H1 (cell line): Measurements from ENCODE around the gene PPOX. TPM values are rescaled to one million over a fixed set of nuclear protein-coding genes. Genes with fewer than 3 reads are reported as not detected.

Experiments
- CTCF ChIA-PET: fragments of 300-600 bp; sonication (Branson Sonifier 250); formaldehyde crosslinking; loops from one replicate; lab custom pipeline; 2021; ENCODE audit not compliant: partially characterized antibody; lab: Charles Lee
- POLR2A ChIA-PET: fragments of 300-600 bp; sonication (Branson Sonifier 250); formaldehyde crosslinking; loops from one replicate; lab custom pipeline; 2021; ENCODE audit warnings: inconsistent platforms; ENCODE audit not compliant: partially characterized antibody; lab: Charles Lee
- DNase-seq, 2 experiments: peaks; one replicate each; pipeline versions ENCODE4 v3.0.0 to v3.0.0-alpha.2; 2010 to 2022; ENCODE audit warnings: low spot score in 2 of 2, low read depth in 1 of 2, mixed read lengths in 1 of 2
- FAIRE-seq: peaks from 2 replicates; lab custom pipeline; 2011; peaks lifted over from hg19 to GRCh38; lab: Jason Lieb, UNC
- H2AFZ ChIP-seq: 2 replicates; pipeline ENCODE4 v1.8.1; 2012; ENCODE audit warnings: low read length, inconsistent platforms
- H2AK5ac ChIP-seq: 2 replicates; pipeline ENCODE4 v1.6.1; 2013; ENCODE audit warnings: low read depth, low read length
- H2BK120ac ChIP-seq: replicated peaks from 2 replicates; pipeline ENCODE3; 2013; ENCODE audit warnings: low read depth, low read length, inconsistent platforms
- H2BK12ac ChIP-seq: 2 replicates; pipeline ENCODE4 v1.6.1; 2013; ENCODE audit warnings: low read depth, low read length
- H2BK15ac ChIP-seq: 2 replicates; pipeline ENCODE4 v1.6.1; 2013; ENCODE audit warnings: low read length
- H2BK20ac ChIP-seq: 2 replicates; pipeline ENCODE4 v1.6.1; 2013; ENCODE audit warnings: low read length
- H2BK5ac ChIP-seq: 2 replicates; pipeline ENCODE4 v1.6.1; 2013; ENCODE audit warnings: low read depth, low read length
- H3K14ac ChIP-seq: 2 replicates; pipeline ENCODE4 v1.6.1; 2013; ENCODE audit warnings: inconsistent platforms; ENCODE audit not compliant: insufficient read length
- H3K18ac ChIP-seq: 2 replicates; pipeline ENCODE4 v1.6.1; 2013; ENCODE audit warnings: low read length; ENCODE audit errors: extremely low read depth
- H3K23ac ChIP-seq: 2 replicates; pipeline ENCODE4 v1.6.1; 2013; ENCODE audit warnings: inconsistent platforms; ENCODE audit not compliant: insufficient read length
- H3K23me2 ChIP-seq: 2 replicates; pipeline ENCODE4 v1.6.1; 2013; ENCODE audit warnings: low read depth, low read length
- H3K27ac ChIP-seq: 2 replicates; pipeline ENCODE4 v1.6.1; 2011; ENCODE audit warnings: low read depth, low read length, inconsistent platforms
- H3K27me3 ChIP-seq, 4 experiments: replicated peaks in 1 of 4; 1 replicate in 1 of 4; 2 replicates in 3 of 4; pipeline versions ENCODE4 v1.6.1 to v1.8.1; 2011 to 2013; ENCODE audit warnings: low read length in 3 of 4, mild to moderate bottlenecking in 3 of 4, inconsistent platforms in 2 of 4, mixed read lengths in 2 of 4, moderate library complexity in 1 of 4; ENCODE audit not compliant: control insufficient read depth in 3 of 4, insufficient read depth in 3 of 4; ENCODE audit errors: extremely low read depth in 1 of 4
- H3K36me3 ChIP-seq, 4 experiments: 2 replicates each; pipeline versions ENCODE4 v1.6.1 to v1.8.1; 2011 to 2013; ENCODE audit warnings: mild to moderate bottlenecking in 4 of 4, low read length in 3 of 4, moderate library complexity in 2 of 4, control low read depth in 1 of 4, inconsistent platforms in 1 of 4; ENCODE audit not compliant: insufficient read depth in 4 of 4, control insufficient read depth in 2 of 4
- H3K4ac ChIP-seq: replicated peaks from 2 replicates; pipeline ENCODE3; 2013; ENCODE audit warnings: low read length, low read depth, mixed read lengths, inconsistent platforms; ENCODE audit not compliant: insufficient read length
- H3K4me1 ChIP-seq, 4 experiments: replicated peaks in 1 of 4; 1 replicate in 1 of 4; 2 replicates in 3 of 4; pipeline versions ENCODE4 v1.6.1 to v1.8.1; 2011 to 2013; ENCODE audit warnings: low read length in 3 of 4, inconsistent platforms in 2 of 4, mixed read lengths in 1 of 4; ENCODE audit not compliant: insufficient read depth in 4 of 4, control insufficient read depth in 3 of 4
- H3K4me2 ChIP-seq, 2 experiments: 2 replicates each; pipeline versions ENCODE4 v1.6.1 to v1.8.1; 2011 to 2013; ENCODE audit warnings: low read depth in 2 of 2, low read length in 2 of 2, control low read depth in 1 of 2, inconsistent platforms in 1 of 2, mild to moderate bottlenecking in 1 of 2; ENCODE audit not compliant: insufficient read depth in 1 of 2
- H3K4me3 ChIP-seq, 4 experiments: fragments of 200-600, 300-600 bp in 1 of 4; sonication (generic), shearing (Covaris generic), sonication (Bioruptor Twin) in 1 of 4; 2 replicates each; pipeline versions ENCODE4 v1.5.1 to v1.8.1; 2011 to 2016; ENCODE audit warnings: low read length in 4 of 4, low read depth in 3 of 4, control low read depth in 2 of 4, inconsistent platforms in 2 of 4, mild to moderate bottlenecking in 2 of 4, mixed read lengths in 1 of 4, moderate library complexity in 1 of 4; ENCODE audit not compliant: insufficient read depth in 2 of 4; ENCODE audit errors: extremely low read depth in 1 of 4
- H3K56ac ChIP-seq: replicated peaks from 2 replicates; pipeline ENCODE3; 2013; ENCODE audit warnings: low read depth, mild to moderate bottlenecking, mixed read lengths, low read length, inconsistent platforms; ENCODE audit not compliant: insufficient read length
- H3K79me1 ChIP-seq: 2 replicates; pipeline ENCODE4 v1.6.1; 2013; ENCODE audit warnings: low read depth, low read length, control low read depth
- H3K79me2 ChIP-seq, 2 experiments: 2 replicates each; pipeline versions ENCODE4 v1.6.1 to v1.8.1; 2012 to 2013; ENCODE audit warnings: low read length in 2 of 2, mild to moderate bottlenecking in 2 of 2, inconsistent platforms in 1 of 2; ENCODE audit not compliant: insufficient read depth in 2 of 2, control insufficient read depth in 1 of 2
- H3K9ac ChIP-seq, 4 experiments: replicated peaks in 1 of 4; 1 replicate in 1 of 4; 2 replicates in 3 of 4; pipeline versions ENCODE4 v1.6.1 to v1.8.1; 2011 to 2013; ENCODE audit warnings: low read depth in 3 of 4, low read length in 3 of 4, control low read depth in 2 of 4, mild to moderate bottlenecking in 2 of 4, moderate library complexity in 2 of 4, inconsistent platforms in 1 of 4; ENCODE audit errors: extremely low read depth in 1 of 4
- H3K9me3 ChIP-seq, 2 experiments: 2 replicates each; pipeline versions ENCODE4 v1.6.1 to v1.8.1; 2012 to 2013; ENCODE audit warnings: mild to moderate bottlenecking in 2 of 2, moderate library complexity in 2 of 2, control low read depth in 1 of 2, inconsistent platforms in 1 of 2, low read depth in 1 of 2, low read length in 1 of 2, mixed read lengths in 1 of 2; ENCODE audit not compliant: insufficient read depth in 2 of 2
- H4K20me1 ChIP-seq, 2 experiments: replicated peaks in 1 of 2; 2 replicates each; pipeline versions ENCODE3 to v1.8.1; 2011 to 2013; ENCODE audit warnings: inconsistent platforms in 2 of 2, low read length in 2 of 2, mild to moderate bottlenecking in 1 of 2; ENCODE audit not compliant: insufficient read depth in 2 of 2, control insufficient read depth in 1 of 2
- H4K5ac ChIP-seq: 2 replicates; pipeline ENCODE4 v1.6.1; 2013; ENCODE audit warnings: low read length, low read depth, mixed read lengths, inconsistent platforms; ENCODE audit not compliant: insufficient read length
- H4K8ac ChIP-seq: 2 replicates; pipeline ENCODE4 v1.8.0; 2013; ENCODE audit warnings: mild to moderate bottlenecking, moderate library complexity, low read length, inconsistent platforms; ENCODE audit not compliant: insufficient read depth; ENCODE audit errors: extremely low read depth
- H4K91ac ChIP-seq: replicated peaks from 2 replicates; pipeline ENCODE3; 2013; ENCODE audit warnings: low read length, mixed read lengths, inconsistent platforms; ENCODE audit not compliant: insufficient read length
- CBX5 ChIP-seq: fragments of 300-800, 300-1000 bp; sonication (generic); IDR thresholded peaks from 2 replicates; pipeline ENCODE4 v1.7.1; 2016; ENCODE audit warnings: antibody characterized with exemption, low read length, low read depth
- CEBPB ChIP-seq: IDR thresholded peaks from 2 replicates; pipeline ENCODE4 v1.6.1; 2012; ENCODE audit warnings: low read depth, low read length
- GTF2F1 ChIP-seq: IDR thresholded peaks from 2 replicates; pipeline ENCODE4 v1.6.1; 2012; ENCODE audit warnings: low read depth, low read length, improper control_type of control experiment, borderline replicate concordance
- POU5F1 ChIP-seq: IDR thresholded peaks from 2 replicates; pipeline ENCODE4 v1.6.1; 2011; ENCODE audit warnings: low read depth, mild to moderate bottlenecking, low read length, moderate library complexity
- RFX5 ChIP-seq: IDR thresholded peaks from 2 replicates; pipeline ENCODE4 v1.6.1; 2011; ENCODE audit warnings: low read depth, low read length, improper control_type of control experiment, borderline replicate concordance
- RNF2 ChIP-seq: fragments of 200-900, 300-1000 bp; sonication (generic); IDR thresholded peaks from 2 replicates; pipeline ENCODE4 v1.7.1; 2016; ENCODE audit warnings: borderline replicate concordance, low read depth, mild to moderate bottlenecking, antibody characterized with exemption, low read length; ENCODE audit not compliant: poor library complexity, severe bottlenecking; ENCODE audit errors: missing control alignments
- WGBS, 2 experiments: shearing (Covaris generic) in 1 of 2; methylation state at CpG; one replicate each; pipeline versions ENCODE4 v1.1.6 to v1.1.7; 2013 to 2015; ENCODE audit warnings: low lambda C conversion rate in 2 of 2, mixed read lengths in 2 of 2, inconsistent platforms in 1 of 2, low coverage in 1 of 2, missing lambda C conversion rate in 1 of 2; ENCODE audit not compliant: insufficient replicate concordance in 2 of 2, insufficient coverage in 1 of 2, insufficient read length in 1 of 2; ENCODE audit errors: extremely low coverage in 1 of 2, missing lambda C conversion rate in 1 of 2; 5-methylcytosine and 5-hydroxymethylcytosine counted together
- polyA plus RNA-seq, 7 experiments: library from polyadenylated mRNA; depleted of rRNA in 3 of 7; stranded (reverse) in 5 of 7; unstranded in 2 of 7; fragments of >200 nt in 5 of 7; fragments of 200-250 nt in 2 of 7; gene quantifications; 1 replicate in 5 of 7; 2 replicates in 1 of 7; 4 replicates in 1 of 7; pipeline versions ENCODE4 v1.2.1 to v1.2.3, GENCODE V29; 2011 to 2013; ENCODE audit warnings: missing spikeins in 2 of 7, mixed read lengths in 2 of 7
- total RNA-seq: library from RNA; stranded (reverse); fragmentation: NEBNext Ultra II Directional; extraction: Animal tissue kit (Norgen Biotek cat#: 25700); gene quantifications from 2 replicates; pipeline ENCODE4 v1.2.1, GENCODE V29; 2021

The PPOX gene
- total and polyA plus RNA-seq, 2 of the 8 experiments (the other 6 are each of a cell fraction or from before 2014, with no cell fraction given), result 39.4 to 40.4 TPM

GRCh38 chr1:161158316-161159010 lies 7.8 kb upstream of the PPOX start:
- Histone ChIP-seq H3K4ac (no peak overlapping the region), H3K36me3 (peaks cover 2 to 12% (median 7%) of the 10 kb centered on the region in 4 experiments; a peak in 5 of 8 replicates), H3K9ac (peak overlapping the region in 2 of 4 experiments; percentile 68 to 73; a peak in 2 of 7 replicates), H4K20me1 (no peaks in the 10 kb centered on the region), H2BK5ac (no peak overlapping the region), H3K14ac (no peak overlapping the region), H2AFZ (no peak overlapping the region), H2BK15ac (no peak overlapping the region), H3K4me1 (peaks cover 0 to 15% (median 4%) of the 10 kb centered on the region in 4 experiments; a peak in 4 of 7 replicates), H2BK120ac (no peak overlapping the region), H2BK12ac (no peak overlapping the region), H3K4me3 (peak overlapping the region; percentile 62 to 80 (median 72); a peak in 7 of 8 replicates), H3K23me2 (peaks cover 12% of the 10 kb centered on the region), H3K79me2 (no peaks in the 10 kb centered on the region; a peak in 1 of 4 replicates), H3K56ac (no peak overlapping the region), H4K8ac (no peak overlapping the region), H3K4me2 (peak overlapping the region; percentile 63 to 96), H2BK20ac (no peak overlapping the region), H3K18ac (no peak overlapping the region), H2AK5ac (no peak overlapping the region), H3K27me3 (no peaks in the 10 kb centered on the region), H3K27ac (peak overlapping the region; percentile 35; the same call in 1 of the 2 replicates), H4K5ac (no peak overlapping the region), H3K9me3 (no peaks in the 10 kb centered on the region), H3K23ac (no peak overlapping the region), H4K91ac (no peak overlapping the region), H3K79me1 (no peaks in the 10 kb centered on the region; the same call in 1 of the 2 replicates)
- 87% methylated on average over 9 of the region's 9 CpGs; no CpG with 5 or more reads in 1 of the 2 experiments for WGBS, 2 experiments
- TF ChIP-seq GTF2F1 (no peak), RFX5 (no peak), CEBPB (no peak), RNF2 (no peak), POU5F1 (no peak), CBX5 (no peak)
- ChIA-PET CTCF (interaction anchor here (0.8 to 1.7 kb wide), 4 partner anchors 13 to 61 kb away, joined by 3 to 8 read pairs (median 4); no protein-coding TSS in a partner anchor), POLR2A (interaction anchor here (0.9 to 13.6 kb wide), 8 partner anchors 9 to 113 kb away, joined by 3 to 130 read pairs (median 4); partner anchors contain the start of genes ADAMTS4, DEDD, PPOX and USF1)
- DNase-seq (no peak), FAIRE-seq (no peak)
